Upper lobe of right lung (tissue), 1 donor: ENCODE data around the gene RANGAP1. TPM values are rescaled to one million over a fixed set of nuclear protein-coding genes. Genes with fewer than 3 reads are reported as not detected.

Source experiments
- ATAC-seq: fragments of 200-7000 bp; cut with Tn5 transposase; one replicate; pipeline ENCODE4 v1.9.1; 2020; ENCODE audit warnings: mild to moderate bottlenecking, moderate library complexity
- DNase-seq: peaks from one replicate; pipeline ENCODE4 v3.0.0-alpha.2; 2020
- H3K27ac ChIP-seq: fragments of 200-600 bp; one replicate; pipeline ENCODE4 v1.8.0; 2022
- H3K27me3 ChIP-seq: fragments of 200-600 bp; one replicate; pipeline ENCODE4 v1.8.0; 2022; ENCODE audit warnings: mild to moderate bottlenecking
- H3K36me3 ChIP-seq: fragments of 200-600 bp; one replicate; pipeline ENCODE4 v1.8.0; 2022
- H3K4me1 ChIP-seq: fragments of 200-600 bp; one replicate; pipeline ENCODE4 v1.8.0; 2022
- H3K4me3 ChIP-seq: fragments of 200-600 bp; one replicate; pipeline ENCODE4 v1.8.0; 2022; ENCODE audit warnings: mild to moderate bottlenecking
- H3K9me3 ChIP-seq: fragments of 200-600 bp; one replicate; pipeline ENCODE4 v1.8.0; 2022
- CTCF ChIP-seq: fragments of 200-600 bp; IDR thresholded peaks from one replicate; pipeline ENCODE4 v1.8.0; 2022; ENCODE audit warnings: antibody characterized with exemption
- intact Hi-C: fragments of 100-400 bp; cut with DNase I; formaldehyde crosslinking; loops from one replicate; pipeline ENCODE4 v1.11.0; 2022
- long read RNA-seq: library from polyadenylated mRNA; unstranded; transcript quantifications from one replicate; pipeline ENCODE4 v2.0.0, GENCODE V29; 2021
- total RNA-seq: library from RNA; stranded (reverse); fragmentation: NEBNext Ultra II Directional; extraction: Animal tissue kit (Norgen Biotek cat#: 25700); gene quantifications from one replicate; pipeline ENCODE4 v1.2.1, GENCODE V29; 2021
- donor health status: DM: no; HTN: yes; CAD: no; lungs with severe emphysema.

The RANGAP1 gene
- total RNA-seq: 48.0 TPM
- long read RNA-seq, full-length matches to known transcripts: 76 of 140 reads
- long read RNA-seq, partial matches to known transcripts: 19 of 140 reads
- long read RNA-seq, other reads (novel, unspliced or antisense): 45 of 140 reads

- intact Hi-C loops: no loop called here
- H3K4me3 ChIP-seq: peak within 1 kb of the TSS; percentile 86
- H3K27me3 ChIP-seq: no peaks in the 10 kb centered on the region
- H3K4me1 ChIP-seq: peaks cover 37% of the 10 kb centered on the region
- H3K36me3 ChIP-seq: peaks cover 29% of the 10 kb centered on the region
- no peaks in the 10 kb centered on the region for H3K9me3 ChIP-seq
- peak; percentile 33 for TF ChIP-seq CTCF
- ATAC-seq: peak; percentile 99
- DNase-seq: peak; percentile 99
- H3K27ac ChIP-seq: peak within 1 kb of the TSS; percentile 88
Observed at GRCh38 chr22:41285820-41286638, at the start of gene RANGAP1. Gene RANGAP1 (minus strand): TSS chr22:41286187. CDS start chr22:41281044, 5,143 bp downstream.

- no peak overlapping the region for H3K27ac ChIP-seq
- H3K4me3 ChIP-seq: no peak overlapping the region
- no peaks in the 10 kb centered on the region for H3K9me3 ChIP-seq
- H3K4me1 ChIP-seq: no peaks in the 10 kb centered on the region
- DNase-seq (no peak), ATAC-seq (peak; percentile 58)
- peaks cover 54% of the 10 kb centered on the region for H3K36me3 ChIP-seq
- TF ChIP-seq CTCF: no peak
- intact Hi-C loops: no loop called here
- H3K27me3 ChIP-seq: no peaks in the 10 kb centered on the region
Observed at GRCh38 chr22:41334951-41335635, 49.1 kb upstream of the RANGAP1 start.

GRCh38 chr22:41334215-41334614 is 48.2 kb upstream of the RANGAP1 start:
- ATAC-seq (no peak), DNase-seq (no peak)
- no peaks in the 10 kb centered on the region for H3K4me1 ChIP-seq
- H3K36me3 ChIP-seq: peaks cover 54% of the 10 kb centered on the region
- no peak overlapping the region for H3K4me3 ChIP-seq
- H3K9me3 ChIP-seq: no peaks in the 10 kb centered on the region
- intact Hi-C loops: no loop called here
- no peaks in the 10 kb centered on the region for H3K27me3 ChIP-seq
- H3K27ac ChIP-seq: no peak overlapping the region
- TF ChIP-seq CTCF: no peak

- intact Hi-C loops: no loop called here
- ATAC-seq: no peak
- H3K4me1 ChIP-seq: no peaks in the 10 kb centered on the region
- no peak overlapping the region for H3K4me3 ChIP-seq
- no peaks in the 10 kb centered on the region for H3K27me3 ChIP-seq
- no peaks in the 10 kb centered on the region for H3K9me3 ChIP-seq
- no peak for DNase-seq
- no peak overlapping the region for H3K27ac ChIP-seq
- TF ChIP-seq CTCF: no peak
- peaks cover 54% of the 10 kb centered on the region for H3K36me3 ChIP-seq
Observed at GRCh38 chr22:41333806-41334205, 47.8 kb upstream of the RANGAP1 start.

GRCh38 chr22:41332217-41332939 is 46.4 kb upstream of the RANGAP1 start:
- no peak overlapping the region for H3K4me3 ChIP-seq
- intact Hi-C loops: no loop called here
- DNase-seq (no peak), ATAC-seq (no peak)
- no peaks in the 10 kb centered on the region for H3K9me3 ChIP-seq
- H3K36me3 ChIP-seq: peaks cover 64% of the 10 kb centered on the region
- TF ChIP-seq CTCF: no peak
- H3K4me1 ChIP-seq: no peaks in the 10 kb centered on the region
- H3K27me3 ChIP-seq: no peaks in the 10 kb centered on the region
- no peak overlapping the region for H3K27ac ChIP-seq
